HG02571 (cell line): ENCODE data around the gene SYTL1.
"Not testable (repeated sequence)": the region's sequence is repeated elsewhere in the genome, so short reads cannot be mapped to it uniquely, and the experiment has no call there.

ENCODE experiments used
- ATAC-seq: cut with Tn5 transposase; IDR thresholded peaks from one replicate; pipeline ENCODE4 v1.9.1; 2021; ENCODE audit warnings: mild to moderate bottlenecking, moderate library complexity; ENCODE audit not compliant: unreplicated experiment

SYTL1 gene

DNA sequence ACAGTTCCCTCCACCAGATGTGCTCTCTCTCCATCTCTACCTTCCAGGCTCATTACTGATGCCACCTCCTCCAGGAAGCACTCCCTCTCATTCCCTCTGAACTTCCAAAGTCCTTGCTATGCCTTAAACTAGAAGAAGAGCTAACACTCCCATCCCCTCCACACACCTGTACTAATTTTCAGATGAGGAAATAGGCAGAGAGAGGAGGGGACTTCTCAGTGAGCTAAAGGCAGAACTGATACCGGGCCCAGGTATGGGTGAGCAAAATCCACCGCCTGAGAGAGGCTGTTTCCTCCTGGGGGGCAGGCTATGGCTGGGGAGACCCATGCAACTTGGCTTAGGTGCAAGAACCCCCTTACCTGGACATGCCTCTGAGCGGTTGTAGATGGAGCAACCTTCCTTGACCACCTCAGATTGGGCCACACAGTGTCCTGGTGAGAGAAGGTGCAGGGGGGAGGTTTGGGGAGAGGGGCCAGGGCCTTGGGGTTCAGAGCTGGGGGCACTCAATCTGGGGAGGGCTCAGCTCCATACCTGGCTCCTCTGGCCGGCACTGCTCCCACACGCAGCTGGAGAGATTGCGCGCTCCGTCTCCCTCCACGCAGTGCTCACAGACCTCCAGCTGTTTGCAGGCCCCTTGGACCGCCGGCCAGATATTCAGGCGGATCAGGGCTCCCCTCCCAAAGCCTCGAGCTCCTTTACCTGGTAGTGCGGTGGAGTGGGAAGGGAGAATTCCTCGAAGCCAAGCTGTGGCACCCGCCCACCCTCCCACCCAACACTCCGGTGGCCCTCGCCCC is 40.3 kb downstream of the SYTL1 start:
- ATAC-seq, result no peak

DNA sequence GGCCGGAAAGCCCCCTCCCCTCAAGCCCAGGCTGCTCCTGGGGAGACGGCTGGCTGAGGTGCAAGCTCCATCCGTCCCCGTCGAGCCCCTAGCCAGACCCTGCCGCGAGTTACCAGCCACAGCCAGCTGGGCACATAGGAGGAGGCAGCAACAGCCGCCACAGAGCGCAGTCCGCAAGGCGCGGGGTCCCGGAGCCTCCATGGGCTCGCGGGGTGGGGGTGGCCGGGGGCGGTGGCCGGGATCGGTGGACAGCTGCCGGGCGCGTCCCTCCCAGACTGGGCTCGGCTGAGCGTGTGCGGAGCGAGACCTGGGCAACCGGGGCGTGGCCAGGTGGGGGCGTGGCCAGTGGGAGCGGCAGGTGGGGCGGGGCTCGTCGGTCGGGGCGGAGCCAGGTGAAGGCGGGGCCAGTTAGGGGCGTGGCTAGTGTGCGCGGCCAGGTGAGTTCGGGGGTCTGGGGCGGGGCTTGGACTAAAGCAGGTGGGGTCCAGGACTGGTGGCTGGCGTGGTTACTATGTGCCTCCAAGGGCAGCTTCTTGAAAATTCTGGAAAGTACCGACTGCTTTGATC is 41.3 kb downstream of the SYTL1 start, which contains the start of gene CD164L2:
TSS of gene CD164L2 (minus strand) at position 295 of the 567 bp plus-strand sequence. CDS start at position 201, 94 bp downstream.
- no peak for ATAC-seq

DNA sequence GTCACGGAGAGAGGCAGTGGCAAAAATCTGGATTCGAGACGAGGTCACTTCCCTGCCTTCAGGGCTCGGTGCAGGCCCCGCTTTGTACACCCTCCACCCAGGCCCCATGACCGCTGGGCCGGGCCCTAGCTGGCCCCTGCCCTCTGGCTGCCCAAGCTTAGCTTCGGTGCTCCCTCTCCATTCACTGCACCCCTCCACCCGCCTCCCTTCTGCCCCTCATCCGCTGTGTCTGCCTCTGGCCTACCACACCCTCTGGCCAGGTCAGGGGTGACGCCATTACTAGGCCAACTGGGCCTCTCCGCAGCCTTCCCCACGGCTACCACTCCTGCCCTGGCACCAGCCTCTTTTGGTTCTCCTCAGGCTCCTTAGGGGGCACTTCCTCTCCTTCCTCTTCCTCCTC is 41.8 kb downstream of the SYTL1 start:
- ATAC-seq, result no peak

DNA sequence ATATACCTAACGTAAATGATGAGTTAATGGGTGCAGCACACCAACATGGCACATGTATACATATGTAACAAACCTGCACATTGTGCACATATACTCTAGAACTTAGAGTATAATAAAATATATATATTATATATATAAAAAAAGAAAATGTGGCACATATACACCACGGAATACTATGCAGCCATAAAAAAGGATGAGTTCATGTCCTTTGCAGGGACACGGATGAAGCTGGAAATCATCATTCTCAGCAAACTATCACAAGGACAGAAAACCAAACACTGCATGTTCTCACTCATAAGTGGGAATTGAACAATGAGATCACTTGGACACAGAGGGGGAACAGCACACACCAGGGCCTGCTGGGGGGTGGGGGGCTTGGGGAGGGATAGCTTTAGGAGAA is 43.0 kb downstream of the SYTL1 start:
- not testable (repeated sequence) for ATAC-seq

DNA sequence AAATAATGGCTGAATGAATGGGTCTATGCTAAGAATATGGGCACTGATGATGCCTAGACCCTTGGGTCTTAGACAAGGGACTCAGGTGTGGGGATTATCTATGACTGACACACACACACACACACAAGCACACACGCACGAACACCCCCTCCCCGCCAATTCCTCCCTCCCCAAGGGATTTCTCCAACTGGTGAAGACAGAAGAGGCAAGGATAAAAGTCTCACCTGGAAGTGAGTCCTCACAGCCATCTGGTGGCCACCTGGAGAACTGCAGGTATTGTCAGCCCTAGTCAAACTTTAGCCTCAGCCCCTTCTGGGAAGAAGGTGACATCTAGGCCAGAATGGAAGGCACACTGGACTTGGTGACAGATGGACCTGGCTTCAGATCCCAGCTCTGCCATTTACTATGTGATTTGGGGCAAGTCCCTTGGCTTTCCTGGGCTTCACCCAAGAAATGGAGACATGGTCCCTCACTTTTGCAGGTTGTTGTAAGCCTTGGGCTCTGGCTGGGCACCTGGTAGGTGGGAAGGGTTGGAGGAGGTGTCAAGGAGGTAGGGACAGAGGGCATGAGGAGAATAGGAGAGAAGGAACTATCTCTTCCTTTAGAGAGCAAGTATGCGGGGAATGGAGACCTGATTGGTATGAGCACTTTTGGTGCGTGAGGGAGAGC is 46.6 kb downstream of the SYTL1 start:
- no peak for ATAC-seq

DNA sequence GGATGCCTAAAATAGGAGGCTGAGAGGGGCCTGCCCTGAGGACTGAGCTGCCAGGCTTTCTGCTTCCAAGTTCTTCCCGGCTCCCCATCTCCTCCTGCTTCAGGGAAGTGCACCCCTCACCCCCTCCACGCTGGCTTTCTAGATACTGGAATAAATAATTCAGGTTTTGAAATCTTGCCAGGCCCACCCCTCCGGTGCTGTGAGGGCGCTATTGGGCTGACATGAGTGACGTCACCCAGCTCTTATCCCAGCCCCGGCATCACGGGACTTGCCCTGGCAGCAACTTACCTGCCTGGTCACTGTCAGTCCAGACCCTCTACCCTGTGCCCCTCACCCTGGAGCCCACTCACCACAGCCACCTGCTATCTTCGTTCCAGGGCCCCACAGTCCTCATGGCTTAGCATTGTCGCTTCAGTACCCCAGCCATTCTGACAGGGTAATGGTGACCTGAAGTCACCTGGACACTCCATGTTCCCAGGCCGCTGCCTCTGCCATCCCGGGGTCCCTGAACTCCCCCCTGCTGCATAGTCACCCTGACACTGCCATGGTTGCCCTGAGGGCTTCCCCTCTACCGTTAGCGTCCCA is 49.8 kb downstream of the SYTL1 start:
- no peak for ATAC-seq

DNA sequence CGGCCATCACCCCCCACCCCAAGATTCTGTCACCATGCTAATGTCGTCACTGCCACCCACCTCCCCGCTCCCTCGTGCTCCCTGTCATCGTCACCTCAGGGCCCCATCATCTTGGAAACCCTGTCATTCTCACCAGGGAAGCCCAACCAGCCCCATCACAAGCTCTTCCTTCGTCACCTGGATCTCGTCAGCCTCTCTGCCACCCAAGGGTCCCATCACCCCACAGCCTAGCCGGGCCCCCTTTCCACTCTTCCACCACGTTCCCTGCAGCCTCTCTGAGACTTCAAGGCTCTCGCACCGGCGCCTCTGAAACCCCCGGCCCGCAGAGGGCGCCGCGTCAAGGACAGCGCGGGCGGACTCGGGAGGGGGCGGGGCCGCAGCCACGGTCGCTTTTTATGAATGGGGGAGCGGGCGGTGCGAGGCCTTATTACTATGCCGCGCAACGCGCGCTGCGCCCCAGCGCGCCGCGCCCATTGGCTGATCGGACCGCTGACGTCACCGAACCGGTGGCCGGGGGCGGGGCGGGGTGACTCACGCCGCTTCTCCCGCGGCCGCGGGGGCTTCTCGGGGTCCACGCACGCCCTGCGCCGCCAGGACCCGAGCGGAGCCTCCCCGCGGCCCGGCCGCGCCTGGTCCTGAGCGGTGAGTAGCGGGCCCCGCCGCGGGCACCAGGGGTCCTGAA is 50.4 kb downstream of the SYTL1 start, which contains the start of gene GPR3:
TSS of gene GPR3 (plus strand) at position 527 of the 682 bp plus-strand sequence. CDS start 1,177 bp downstream, outside the sequence.
- no peak for ATAC-seq

DNA sequence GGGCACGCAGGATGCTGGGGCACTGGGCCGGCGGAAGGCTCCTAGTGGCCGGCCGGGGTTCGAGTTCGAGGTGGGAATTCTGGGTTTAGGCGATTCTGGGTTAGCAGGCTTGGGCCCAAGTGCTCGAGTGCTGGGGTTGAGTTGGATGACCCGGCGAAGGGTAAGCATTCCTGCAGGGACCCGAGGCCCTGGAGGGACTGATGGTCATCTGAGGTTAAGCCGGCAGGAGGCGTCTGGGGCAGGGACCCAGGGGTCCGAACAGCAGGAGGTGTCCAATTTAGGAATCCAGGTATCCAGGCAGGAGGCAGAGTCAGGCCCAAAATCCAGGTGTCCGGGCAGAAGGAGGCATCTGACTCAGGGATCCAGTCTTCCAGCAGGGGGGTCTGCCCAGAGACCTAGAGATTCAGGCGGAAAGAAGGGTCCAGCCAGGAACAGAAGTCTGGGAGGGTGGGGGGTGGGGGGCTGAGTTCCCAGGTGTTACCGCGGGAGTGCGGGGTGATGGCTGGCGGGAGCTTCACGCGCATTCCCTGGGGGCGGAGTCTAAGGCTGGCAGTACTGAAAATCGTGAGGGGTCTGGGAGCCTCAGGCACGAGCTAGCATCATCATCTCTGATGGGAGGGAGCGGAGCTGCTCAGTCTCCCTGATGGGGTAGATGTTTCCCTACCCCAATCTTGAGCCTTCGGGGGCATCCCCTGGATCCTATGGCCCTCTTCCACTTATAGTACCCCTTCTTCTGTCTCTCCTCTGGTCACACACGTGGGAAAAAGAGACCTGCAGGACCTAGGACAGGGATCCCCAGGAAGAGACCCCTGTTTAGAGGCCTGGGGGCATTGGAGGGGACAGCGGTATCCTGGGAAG is 51.2 kb downstream of the SYTL1 start:
- no peak for ATAC-seq

DNA sequence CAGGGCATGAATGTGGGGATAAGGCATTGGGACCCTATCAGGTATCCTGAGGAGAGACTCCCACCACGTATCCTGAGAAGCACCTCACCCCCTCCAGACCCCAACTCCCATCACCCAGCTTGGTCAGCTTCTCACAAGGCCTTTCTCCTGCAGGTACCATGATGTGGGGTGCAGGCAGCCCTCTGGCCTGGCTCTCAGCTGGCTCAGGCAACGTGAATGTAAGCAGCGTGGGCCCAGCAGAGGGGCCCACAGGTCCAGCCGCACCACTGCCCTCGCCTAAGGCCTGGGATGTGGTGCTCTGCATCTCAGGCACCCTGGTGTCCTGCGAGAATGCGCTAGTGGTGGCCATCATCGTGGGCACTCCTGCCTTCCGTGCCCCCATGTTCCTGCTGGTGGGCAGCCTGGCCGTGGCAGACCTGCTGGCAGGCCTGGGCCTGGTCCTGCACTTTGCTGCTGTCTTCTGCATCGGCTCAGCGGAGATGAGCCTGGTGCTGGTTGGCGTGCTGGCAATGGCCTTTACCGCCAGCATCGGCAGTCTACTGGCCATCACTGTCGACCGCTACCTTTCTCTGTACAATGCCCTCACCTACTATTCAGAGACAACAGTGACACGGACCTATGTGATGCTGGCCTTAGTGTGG is 51.9 kb downstream of the SYTL1 start:
- ATAC-seq, result no peak

DNA sequence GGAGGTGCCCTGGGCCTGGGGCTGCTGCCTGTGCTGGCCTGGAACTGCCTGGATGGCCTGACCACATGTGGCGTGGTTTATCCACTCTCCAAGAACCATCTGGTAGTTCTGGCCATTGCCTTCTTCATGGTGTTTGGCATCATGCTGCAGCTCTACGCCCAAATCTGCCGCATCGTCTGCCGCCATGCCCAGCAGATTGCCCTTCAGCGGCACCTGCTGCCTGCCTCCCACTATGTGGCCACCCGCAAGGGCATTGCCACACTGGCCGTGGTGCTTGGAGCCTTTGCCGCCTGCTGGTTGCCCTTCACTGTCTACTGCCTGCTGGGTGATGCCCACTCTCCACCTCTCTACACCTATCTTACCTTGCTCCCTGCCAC is 52.4 kb downstream of the SYTL1 start:
- ATAC-seq, result no peak

DNA sequence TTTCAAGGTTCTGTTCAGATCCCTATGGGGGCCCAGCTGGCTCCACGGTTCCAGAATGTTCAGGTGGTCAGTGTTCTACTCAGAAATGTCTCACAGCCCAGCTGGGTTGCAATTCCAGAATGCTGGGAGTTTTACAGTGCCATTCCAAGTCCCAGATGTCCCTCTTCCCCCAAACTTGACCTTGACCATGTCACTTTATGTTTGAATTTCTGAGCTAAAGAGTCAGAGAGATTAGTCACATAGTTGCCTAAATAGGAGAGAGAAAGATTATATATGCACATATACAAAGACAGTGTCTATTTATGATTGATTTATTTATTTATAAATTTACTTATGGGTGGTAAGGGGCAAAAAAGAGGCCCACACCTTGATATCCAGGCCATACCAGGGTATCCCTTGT is 53.1 kb downstream of the SYTL1 start:
- ATAC-seq, result no peak

DNA sequence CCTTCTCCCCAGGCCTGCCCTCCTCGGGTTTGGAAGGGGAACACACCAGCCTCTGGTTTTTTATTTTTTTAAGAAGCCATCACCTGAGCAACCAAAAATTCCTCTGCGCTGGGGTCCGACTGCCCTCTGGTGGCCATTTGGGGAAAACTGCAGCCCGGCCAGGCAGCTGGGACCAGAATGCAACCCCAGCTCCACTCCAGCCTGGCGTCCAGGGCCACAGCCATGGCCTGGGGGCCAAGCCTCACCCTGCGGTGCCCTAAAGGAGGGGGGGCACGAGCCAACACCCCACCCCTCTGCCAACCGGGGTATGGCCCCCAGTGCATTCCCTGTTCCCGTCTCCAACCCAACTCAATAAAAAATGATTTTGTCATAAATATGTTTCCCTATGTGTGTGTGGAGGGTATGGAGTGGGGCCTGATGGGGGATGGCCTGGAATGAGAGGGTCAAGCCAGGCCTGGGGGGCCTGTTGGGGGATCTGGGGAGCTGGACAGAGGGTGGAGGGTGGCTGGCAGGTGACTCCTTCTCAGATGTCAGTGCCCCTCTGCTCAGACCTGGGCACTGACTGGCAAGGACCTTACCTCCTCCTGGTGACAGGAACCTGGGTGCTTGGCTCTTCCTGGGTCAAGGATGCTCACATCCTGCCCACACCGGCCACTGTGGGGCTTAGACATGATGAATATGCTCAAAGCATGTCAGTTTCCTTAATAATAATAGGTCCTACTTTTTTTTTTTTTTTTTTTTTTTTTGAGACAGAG is 53.8 kb downstream of the SYTL1 start:
- no peak for ATAC-seq

DNA sequence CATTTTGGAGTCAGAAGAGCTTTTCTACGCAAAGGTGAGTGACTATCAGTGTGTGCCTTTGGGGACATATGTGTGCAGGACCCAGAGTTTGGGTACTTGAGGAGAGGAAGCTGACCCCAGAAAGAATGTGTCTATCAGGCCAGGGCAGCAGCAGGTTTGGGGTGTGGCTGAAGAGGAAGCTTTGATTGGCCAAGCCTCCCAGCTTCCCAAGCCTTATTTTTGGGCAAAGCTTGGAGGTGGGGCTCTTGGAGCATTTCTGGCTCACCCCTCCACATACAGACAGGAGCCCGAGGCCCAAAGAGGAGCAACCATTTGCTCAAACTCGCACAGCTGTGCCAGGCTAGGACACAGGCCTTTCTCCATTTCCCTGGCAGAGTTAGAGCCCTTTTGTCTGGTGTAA is 55.3 kb downstream of the SYTL1 start:
- ATAC-seq, result no peak

DNA sequence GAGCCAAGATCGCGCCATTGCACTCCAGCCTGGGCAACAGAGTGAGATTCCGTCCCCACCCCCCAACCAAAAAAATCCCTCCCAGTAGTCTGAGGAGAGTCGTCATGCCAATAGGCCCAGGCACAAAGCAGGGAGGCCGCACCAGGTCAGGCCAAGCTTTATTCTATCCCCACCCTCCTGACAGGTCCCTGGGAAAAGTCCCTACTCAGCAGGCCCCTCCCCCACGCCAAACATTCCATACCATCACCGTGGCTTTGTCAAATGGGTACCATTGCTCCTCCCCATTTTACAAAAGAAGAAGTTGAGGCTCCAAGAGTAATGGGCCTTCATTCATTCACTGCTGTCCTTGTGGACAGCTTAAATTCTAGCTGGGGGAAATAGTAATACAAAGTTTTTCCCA is 55.9 kb downstream of the SYTL1 start:
- no peak for ATAC-seq

DNA sequence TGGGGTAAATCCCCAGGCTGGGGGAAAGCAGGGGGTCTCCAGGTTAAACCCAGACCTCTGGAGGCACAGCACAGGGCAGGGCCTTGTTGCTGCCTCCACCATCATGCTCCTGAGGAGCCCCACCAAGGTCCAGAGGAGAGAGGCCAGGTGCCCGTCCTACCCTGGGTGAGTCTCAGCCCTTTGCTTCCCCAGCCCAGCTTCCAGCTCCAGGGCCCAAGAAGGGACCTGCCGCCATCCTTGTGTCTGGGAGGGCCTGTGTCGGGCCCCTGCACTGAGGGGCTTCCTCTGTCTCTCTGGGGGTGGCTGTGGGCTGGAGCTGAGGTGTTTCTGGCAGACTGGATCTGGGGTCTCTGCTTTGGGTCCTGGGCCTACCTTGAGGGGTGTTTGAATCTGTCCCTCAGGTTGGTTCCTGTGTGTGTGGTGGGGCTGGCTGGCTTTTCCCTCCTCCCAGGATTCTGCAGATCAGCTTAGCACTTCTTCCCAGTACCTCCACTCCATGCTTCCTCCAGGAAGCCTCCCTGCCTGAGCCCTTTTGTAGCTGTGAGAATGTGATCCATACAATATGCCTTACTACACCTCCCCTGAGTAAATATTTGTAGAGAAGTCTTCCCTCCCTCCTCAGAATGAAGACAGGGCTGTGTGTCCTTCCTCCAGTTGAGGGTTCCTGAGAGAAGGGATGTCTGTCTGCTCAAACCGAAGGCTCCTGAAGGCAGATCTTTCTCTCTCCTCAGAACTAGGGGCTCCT is 56.8 kb downstream of the SYTL1 start:
- ATAC-seq, result no peak

DNA sequence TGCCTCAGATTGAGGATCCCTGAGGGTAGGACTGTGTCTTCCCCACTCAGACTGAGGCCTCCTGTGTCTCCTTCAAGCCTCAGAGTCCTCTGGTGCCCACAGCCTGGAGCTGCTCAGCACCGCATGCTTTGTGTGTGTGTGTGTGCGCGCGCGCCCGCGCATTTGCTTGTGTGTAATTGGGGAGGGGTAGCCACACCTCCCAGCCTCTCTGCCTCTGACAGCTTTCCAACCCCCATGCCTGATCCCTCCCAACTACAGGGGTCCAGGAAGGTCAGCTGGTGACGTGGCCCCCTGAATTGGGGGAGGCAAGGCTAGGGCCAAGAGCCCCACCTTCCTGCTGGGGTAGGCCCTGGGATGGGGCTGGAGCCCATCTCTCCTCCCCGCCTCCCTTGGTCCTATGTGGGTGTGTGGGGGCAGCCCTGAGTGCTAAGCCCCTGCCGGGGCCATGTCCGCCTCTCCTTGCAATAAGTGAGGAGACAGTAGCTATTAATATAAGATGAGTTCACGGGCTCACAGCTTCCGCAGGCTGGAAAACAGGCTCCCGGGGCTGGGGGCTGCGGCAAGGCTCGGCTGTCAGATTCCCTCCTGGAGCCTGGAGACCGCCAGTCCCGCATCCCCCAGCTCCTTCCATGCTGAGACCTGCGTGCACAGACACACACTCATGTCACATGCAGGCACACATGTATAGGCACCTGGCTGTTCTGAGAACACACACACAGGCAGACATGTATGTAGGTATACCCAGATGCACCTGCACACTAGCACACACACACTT is 57.6 kb downstream of the SYTL1 start:
- no peak for ATAC-seq
